GM21825 (cell line): ENCODE measurements around the gene HOXA4.

Source experiments
- ATAC-seq: cut with Tn5 transposase; IDR thresholded peaks from one replicate; pipeline ENCODE4 v1.9.1; 2021; ENCODE audit warnings: mild to moderate bottlenecking, moderate library complexity; ENCODE audit not compliant: unreplicated experiment

The HOXA4 gene

GRCh38 chr7:27133409-27134231 lies 3.1 kb upstream of the HOXA4 start:
- no peak for ATAC-seq

GRCh38 chr7:27132978-27133377 lies 2.4 kb upstream of the HOXA4 start:
- no peak for ATAC-seq

DNA sequence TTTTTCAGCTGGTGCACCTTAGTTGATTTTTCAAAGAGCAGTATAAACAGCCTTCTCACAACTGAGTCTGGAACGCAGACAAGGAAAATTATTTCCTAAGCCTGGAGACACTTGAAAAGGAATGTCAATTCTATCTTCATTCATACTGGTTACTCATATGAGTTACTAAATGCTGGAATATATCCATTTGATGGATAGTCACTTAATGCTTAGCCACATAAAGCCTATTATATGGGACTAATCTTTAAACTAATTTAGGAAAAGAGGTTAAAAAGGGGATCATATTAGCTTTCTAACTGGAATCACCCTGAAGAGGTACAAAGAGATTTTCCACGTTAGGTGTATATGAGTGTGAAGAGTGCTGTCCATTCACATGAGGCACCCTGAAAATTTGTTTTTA lies 1.7 kb upstream of the HOXA4 start:
- ATAC-seq, result no peak

DNA sequence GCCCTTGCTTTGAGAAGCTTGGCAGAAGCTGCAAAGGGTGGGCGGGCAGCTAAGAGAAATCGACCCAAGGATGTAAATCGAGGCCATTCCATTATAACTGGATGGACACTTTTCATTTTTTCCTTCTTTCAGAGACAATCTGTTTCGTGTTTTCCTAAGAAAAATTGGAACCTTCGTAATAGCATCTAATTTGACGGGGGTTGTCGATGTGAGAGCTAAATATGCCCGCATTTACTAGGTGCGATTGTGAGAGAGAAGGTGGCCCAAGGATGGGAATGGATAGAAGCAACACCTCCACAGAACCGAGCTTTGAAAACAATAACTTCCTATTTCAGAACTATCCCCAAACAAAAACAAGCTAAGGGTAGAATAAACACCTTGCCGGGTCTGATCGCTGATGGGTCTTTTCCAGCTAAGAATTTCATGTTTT lies 848 bp upstream of the HOXA4 start:
- no peak for ATAC-seq

- ATAC-seq, result no peak
Observed at GRCh38 chr7:27129729-27130539, 623 bp downstream of the HOXA4 start.

DNA sequence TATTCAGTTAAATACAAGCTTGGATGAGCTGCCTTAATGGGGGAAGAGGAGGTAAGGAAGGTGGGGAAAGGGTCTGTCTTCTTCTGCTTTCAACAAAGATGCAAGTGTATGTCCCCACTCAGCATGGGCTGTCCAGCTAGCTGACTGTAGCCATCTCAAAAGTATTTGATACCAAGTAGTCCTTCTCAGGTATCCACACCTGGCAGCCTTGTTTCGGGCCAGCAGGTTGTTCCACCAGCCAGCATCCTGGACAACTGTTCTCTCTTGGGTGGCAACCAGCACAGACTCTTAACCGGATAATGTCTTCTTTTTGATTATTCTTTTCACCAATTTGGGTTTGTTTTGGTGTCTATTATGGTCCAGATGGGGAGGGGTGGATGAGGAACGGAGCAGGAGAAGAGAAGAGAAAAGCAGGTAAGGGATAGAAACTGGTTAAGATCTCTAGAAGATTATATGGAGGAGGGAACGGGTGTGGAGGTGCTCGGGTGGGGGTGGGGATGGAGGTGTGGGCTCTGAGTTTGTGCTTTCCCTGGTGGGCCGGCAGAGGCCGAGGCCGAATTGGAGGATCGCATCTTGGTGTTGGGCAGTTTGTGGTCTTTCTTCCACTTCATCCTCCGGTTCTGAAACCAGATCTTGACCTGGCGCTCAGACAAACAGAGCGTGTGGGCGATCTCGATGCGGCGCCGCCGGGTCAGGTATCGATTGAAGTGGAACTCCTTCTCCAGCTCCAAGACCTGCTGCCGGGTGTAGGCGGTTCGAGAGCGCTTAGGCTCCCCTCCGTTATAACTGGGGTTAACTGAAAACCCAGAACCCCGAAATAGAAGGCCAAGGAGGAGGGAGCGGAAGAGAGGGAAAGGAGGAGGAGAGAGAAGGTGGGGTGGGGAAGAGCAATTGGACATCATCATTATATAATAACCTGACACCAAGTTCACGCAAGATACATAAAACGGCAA lies 1.5 kb downstream of the HOXA4 start:
- ATAC-seq, result no peak

DNA sequence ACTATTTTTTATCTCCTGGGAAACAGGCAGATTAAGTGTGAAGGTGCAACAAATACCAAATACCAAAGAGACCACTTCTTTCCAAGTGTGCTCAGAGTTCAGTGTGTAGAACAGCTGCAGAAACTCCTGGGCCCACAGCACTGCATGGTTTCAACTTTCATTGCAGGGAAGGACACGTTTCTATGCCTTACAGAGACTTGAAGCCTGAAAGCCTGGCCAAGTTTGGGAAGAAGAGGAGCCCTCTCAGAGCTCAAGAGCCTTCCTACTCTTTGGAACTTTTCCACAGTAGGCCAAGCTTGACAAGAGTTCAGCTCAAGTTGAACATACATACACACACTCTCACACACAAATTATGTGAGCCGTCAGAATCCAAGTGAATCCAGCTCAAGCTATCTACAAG lies 2.5 kb downstream of the HOXA4 start:
- ATAC-seq, result no peak

GRCh38 chr7:27126596-27127327 lies 3.8 kb downstream of the HOXA4 start:
- ATAC-seq, result no peak

DNA sequence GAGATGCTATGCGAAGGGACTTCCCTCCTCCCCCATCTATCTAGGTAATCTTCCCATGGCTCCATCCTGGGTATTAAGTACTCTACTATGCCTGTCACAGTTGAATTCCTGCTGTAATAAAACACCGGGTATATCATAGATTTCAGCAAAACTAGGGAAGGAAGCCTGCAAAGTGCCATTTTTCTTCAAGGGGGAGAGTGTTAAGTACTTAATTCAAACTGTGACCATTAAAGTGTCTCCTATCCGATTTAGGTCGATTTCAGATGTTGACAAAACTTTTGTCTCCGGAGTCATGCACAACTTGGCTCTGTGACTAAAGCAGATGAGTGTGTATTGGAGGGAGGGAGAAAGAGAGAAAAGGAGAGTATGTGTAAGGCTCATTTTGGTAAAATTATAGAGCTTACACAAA lies 4.6 kb downstream of the HOXA4 start:
- ATAC-seq, result no peak

DNA sequence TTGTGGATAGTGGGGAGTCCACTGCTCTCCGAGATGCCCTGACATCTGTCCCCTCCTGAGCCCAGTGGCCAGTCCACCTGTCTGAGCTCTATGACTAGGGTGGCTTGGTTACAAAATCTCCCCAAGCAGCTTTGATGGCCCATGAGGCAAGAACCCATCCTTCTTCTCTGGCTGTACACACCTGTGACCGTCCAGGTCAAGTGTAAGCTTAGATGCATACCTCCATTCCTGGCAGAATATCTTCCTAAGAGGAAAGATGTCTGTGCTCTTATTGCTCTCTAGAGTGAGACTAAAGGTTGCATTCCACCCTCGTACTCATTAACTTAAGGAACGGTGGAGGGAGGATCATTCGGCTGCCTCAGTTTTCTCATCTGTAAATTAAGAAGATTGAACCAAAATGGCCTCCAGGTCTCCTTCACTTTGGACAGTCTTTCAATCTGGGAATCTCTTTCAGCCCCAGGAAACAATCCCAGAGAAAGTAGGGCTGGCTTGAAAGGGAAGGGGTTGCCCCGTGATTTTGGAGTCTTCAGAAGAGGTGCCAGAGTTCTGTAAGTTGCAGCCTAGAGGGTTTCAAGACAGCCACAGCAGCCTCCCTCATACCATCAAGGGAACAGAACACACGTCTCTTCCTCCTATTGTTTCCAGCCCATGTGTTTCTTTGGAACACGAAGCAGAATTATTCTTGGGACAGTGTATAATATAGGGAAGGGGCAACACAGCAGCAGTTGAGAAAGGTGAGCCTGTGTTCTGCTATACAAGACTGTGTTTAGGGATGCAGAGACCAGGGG lies 5.5 kb downstream of the HOXA4 start:
- no peak for ATAC-seq

DNA sequence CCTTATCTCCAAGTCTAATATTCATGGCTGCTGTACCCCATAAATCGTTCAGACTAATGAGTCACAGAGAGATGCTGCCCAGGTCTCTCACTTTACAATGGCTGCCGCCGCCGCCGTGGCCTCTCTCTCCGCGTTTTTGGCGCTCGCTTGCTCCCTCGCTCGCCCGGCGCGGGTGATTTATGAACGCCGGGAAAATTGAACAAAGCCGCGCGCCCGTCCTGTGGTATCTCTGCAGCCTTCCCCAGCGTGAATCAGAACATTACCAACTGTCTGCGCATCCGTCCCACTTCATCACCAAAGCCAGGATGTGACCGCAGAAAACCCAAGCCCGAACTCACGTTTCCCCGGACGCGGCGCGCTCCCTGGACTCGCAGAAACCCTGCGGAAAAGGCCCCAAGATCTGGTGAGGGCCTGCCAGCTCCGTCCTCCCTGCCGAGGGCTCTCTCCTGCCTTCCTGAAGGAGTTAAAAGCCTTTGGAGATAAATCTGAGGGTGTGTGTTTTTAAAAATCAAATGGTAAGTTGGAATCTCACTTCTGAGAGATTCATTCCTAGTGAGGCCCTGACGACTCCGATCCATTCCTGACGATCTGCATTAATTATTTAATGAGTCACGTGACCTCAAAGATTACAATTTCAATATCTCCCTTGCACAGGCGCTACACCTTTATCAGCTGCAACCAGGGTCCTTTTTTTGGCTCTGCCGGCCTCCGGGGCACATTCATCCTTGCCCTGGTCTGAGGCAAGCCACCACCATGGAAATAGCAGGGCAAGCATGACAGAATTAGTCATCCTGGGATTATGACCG lies 6.3 kb downstream of the HOXA4 start:
- no peak for ATAC-seq

DNA sequence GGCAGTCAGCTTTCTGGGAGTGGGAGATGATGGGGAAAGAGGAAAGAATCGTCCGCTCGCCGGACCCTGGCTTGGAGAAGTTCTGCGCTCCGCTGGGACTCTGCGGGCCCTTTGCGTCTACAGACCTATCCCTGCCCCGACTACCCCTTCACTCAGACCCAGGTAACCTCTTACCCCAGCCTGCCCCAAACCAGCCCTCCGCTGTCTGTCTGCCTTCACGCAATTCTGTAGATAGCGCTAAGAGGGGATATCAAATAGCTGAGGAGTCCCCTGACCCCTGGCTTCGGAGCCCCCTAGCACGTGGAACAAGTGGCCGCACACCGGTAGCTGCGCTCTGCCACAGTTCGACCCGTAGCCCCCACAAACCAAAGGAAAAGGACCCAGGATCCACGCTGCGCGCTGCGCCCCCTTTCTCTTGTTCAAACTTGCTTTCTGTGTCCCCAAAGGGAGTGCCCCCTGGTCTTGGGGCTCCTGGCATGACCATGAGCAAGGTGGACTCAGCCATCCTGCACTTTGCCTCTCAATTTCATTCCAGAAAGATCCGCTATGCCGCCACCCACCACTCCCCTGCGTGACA lies 7.0 kb downstream of the HOXA4 start:
- no peak for ATAC-seq

GRCh38 chr7:27123007-27123476 lies 7.5 kb downstream of the HOXA4 start:
- no peak for ATAC-seq

GRCh38 chr7:27122077-27122910 lies 8.3 kb downstream of the HOXA4 start:
- no peak for ATAC-seq

- no peak for ATAC-seq
Observed at GRCh38 chr7:27121684-27122076, 8.9 kb downstream of the HOXA4 start.

DNA sequence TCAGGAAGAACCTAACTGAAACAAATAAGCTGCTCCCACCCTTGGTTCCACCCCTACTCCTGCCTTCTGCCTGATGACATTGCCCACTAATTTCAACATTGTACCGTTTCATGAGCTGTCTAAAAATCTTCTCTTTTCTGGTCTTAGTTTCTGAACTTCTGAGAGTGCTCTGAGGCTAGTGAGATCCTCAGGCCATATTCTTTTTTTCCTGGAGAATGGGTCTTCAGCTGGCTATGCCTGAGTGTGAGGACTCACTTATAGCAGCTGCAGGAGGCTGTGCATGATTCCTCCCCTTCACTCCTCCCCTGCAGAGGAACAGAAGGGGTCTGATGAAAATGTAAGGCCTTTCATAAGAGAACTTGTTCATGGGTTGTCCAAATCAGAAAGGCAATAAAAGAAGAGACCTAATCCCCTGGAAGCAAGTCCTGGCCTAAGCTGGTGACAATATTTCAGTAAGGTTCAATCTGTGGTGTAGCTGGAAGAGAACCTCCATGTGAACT lies 11.1 kb downstream of the HOXA4 start:
- ATAC-seq, result no peak

DNA sequence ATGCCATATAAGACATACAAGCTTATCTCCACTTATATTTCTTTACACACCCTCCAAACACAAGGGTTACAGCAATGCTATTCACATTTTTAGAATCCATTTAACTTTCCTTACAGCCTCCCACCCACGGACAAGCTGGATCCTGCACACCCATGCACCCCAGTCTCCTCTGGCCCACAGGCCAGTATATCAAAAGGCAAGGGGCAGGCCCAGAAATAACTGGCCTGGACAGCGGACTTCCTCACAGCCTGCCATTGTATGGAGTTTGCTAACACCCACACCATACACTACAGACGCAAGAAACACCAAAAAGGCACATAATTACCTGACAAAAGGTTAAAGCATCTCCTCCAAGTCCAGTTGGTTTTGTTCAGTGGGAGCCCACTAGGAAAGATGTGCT lies 12.0 kb downstream of the HOXA4 start:
- no peak for ATAC-seq
